GM19043 (cell line): ENCODE results near the gene GPR37.

ENCODE experiments used
- ATAC-seq: cut with Tn5 transposase; IDR thresholded peaks from one replicate; pipeline ENCODE4 v1.9.1; 2021; ENCODE audit warnings: low read depth; ENCODE audit not compliant: unreplicated experiment

The GPR37 gene

GRCh38 chr7:124780608-124781007, 15.0 kb upstream of the GPR37 start:
- no peak for ATAC-seq

- no peak for ATAC-seq
Measured at GRCh38 chr7:124780056-124780455, 14.5 kb upstream of the GPR37 start.

GRCh38 chr7:124779620-124780019, 14.0 kb upstream of the GPR37 start:
- no peak for ATAC-seq

GRCh38 chr7:124779194-124779593, 13.6 kb upstream of the GPR37 start:
- no peak for ATAC-seq

GRCh38 chr7:124777268-124777667, 11.7 kb upstream of the GPR37 start:
- no peak for ATAC-seq

- ATAC-seq = no peak
Measured at GRCh38 chr7:124776153-124776552, 10.6 kb upstream of the GPR37 start.

GRCh38 chr7:124775422-124775821, 9.8 kb upstream of the GPR37 start:
- ATAC-seq = no peak

GRCh38 chr7:124773938-124774337, 8.3 kb upstream of the GPR37 start:
- ATAC-seq = no peak

- ATAC-seq = no peak
Measured at GRCh38 chr7:124773339-124773738, 7.7 kb upstream of the GPR37 start.

- no peak for ATAC-seq
Measured at GRCh38 chr7:124769136-124769535, 3.5 kb upstream of the GPR37 start.

GRCh38 chr7:124768525-124768924, 2.9 kb upstream of the GPR37 start:
- no peak for ATAC-seq

GRCh38 chr7:124764847-124765400, 668 bp downstream of the GPR37 start:
- peak; percentile 2 for ATAC-seq

GRCh38 chr7:124764051-124764846, 1.3 kb downstream of the GPR37 start:
- no peak for ATAC-seq

- ATAC-seq = no peak
Measured at GRCh38 chr7:124762611-124763143, 2.9 kb downstream of the GPR37 start.

- ATAC-seq = no peak
Measured at GRCh38 chr7:124761164-124761715, 4.4 kb downstream of the GPR37 start.

- no peak for ATAC-seq
Measured at GRCh38 chr7:124758327-124758726, 7.3 kb downstream of the GPR37 start.

- ATAC-seq = no peak
Measured at GRCh38 chr7:124754576-124755268, 10.9 kb downstream of the GPR37 start.

- no peak for ATAC-seq
Measured at GRCh38 chr7:124752310-124752709, 13.3 kb downstream of the GPR37 start.

- ATAC-seq = no peak
Measured at GRCh38 chr7:124751027-124751426, 14.6 kb downstream of the GPR37 start.

- ATAC-seq = no peak
Measured at GRCh38 chr7:124747072-124747471, 18.5 kb downstream of the GPR37 start.

- ATAC-seq = no peak
Measured at GRCh38 chr7:124738639-124739038, 27.0 kb downstream of the GPR37 start.
